GM12801 (cell line): ENCODE results near the gene PFDN5.

ENCODE experiments used
- TF ChIP-seq, protein P1 (sequence below): IDR thresholded peaks from one replicate; pipeline ENCODE4 v1.5.1; 2011; ENCODE audit warnings: control low read depth; ENCODE audit not compliant: insufficient read length; ENCODE audit errors: extremely low read depth

The PFDN5 gene

DNA sequence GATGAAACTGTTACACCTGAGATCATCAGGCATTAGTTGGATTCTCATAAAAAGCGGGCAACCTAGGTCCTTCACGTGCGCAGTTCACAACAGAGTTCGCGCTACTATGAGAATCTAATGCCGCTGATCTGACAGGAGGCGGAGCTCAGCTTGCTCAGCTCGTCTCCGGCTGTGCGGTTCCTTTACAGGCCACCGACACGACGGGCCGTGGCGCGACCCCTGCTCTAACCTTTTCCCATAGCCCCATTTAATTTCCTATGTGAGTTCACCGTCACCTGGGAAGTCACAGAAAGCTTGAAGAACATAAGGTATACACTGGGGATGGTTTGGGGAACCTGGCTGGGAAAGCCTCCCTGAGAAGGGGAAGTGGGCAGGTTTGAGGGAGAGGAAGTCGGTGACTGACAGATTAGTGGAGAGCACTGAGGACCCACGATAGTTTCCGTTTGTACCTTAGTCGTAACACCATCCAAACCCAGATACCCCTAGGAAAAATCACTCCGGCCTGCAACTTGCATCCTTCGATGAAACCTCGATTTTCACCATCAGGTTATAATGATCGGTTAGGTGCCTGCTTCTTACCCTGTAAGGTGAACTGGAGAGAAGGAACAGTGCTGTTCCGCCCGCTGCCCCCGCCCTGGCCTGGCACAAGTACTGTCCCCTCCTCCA, 28.9 kb downstream of the PFDN5 start:
- TF ChIP-seq, protein P1, sequence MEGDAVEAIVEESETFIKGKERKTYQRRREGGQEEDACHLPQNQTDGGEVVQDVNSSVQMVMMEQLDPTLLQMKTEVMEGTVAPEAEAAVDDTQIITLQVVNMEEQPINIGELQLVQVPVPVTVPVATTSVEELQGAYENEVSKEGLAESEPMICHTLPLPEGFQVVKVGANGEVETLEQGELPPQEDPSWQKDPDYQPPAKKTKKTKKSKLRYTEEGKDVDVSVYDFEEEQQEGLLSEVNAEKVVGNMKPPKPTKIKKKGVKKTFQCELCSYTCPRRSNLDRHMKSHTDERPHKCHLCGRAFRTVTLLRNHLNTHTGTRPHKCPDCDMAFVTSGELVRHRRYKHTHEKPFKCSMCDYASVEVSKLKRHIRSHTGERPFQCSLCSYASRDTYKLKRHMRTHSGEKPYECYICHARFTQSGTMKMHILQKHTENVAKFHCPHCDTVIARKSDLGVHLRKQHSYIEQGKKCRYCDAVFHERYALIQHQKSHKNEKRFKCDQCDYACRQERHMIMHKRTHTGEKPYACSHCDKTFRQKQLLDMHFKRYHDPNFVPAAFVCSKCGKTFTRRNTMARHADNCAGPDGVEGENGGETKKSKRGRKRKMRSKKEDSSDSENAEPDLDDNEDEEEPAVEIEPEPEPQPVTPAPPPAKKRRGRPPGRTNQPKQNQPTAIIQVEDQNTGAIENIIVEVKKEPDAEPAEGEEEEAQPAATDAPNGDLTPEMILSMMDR = no peak

DNA sequence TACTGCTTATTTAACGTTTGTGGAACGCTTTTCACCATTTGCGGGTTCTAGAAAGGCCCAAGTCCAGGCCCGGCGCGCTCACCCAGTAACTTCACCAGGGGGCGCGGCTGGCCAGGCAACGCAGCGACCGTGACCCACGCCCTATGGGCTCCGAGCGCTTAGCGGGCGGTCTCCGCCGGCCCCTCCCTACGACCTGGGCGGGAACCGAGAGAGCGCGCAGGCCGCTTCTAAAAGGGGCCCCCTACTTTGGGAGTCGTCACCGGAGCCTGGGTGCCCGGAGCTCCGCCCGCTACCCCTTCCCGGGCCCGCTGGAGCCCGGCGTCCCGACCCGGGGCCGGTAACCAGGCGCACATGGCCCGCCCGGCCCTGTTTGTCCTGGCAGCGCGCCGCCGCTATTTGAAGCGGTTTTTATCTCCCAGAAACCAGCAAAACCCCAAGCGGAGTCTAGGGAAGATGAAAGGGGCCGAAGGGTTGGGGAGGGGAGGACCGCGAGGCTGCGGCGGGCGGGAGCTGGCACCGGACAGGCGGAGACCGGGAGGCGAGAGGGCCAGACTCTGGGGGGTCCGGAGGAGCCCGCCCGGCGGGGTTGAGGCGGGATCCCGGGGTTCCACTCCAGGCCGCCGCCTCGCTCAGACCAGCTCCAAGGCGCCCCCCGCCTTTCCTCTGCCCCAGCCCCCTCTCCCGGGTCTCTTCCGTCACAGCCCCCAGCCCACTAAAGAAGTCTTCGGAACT, 29.6 kb downstream of the PFDN5 start:
- TF ChIP-seq, protein P1 = no peak

DNA sequence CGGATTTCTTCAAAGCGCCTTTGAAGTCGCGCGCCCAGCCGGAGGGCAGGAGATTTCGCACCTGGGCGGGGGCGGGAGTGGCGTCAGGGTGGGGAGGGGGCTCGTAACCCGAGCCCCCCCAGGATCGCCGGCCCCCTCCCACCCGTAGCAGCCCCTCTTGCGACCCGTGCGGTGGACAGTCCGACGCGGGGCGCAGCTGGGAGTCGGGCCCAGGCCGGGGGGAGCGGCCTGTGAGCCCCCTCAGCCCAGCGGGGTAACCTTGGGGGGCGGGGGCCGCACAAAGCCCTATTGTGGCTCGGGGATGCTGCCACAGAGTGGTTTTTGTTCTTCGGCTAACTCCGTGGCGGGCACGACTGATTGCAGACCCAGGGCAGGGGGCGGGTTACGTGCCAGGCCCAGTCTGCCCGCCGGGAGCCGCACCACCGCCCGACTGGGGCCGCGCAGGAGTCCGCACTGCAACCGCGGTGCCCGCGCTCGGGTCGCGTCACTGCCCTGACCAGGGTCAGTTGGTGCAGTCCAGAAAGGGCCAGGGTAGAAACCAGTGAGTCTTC, 30.2 kb downstream of the PFDN5 start:
- TF ChIP-seq, protein P1 = no peak

DNA sequence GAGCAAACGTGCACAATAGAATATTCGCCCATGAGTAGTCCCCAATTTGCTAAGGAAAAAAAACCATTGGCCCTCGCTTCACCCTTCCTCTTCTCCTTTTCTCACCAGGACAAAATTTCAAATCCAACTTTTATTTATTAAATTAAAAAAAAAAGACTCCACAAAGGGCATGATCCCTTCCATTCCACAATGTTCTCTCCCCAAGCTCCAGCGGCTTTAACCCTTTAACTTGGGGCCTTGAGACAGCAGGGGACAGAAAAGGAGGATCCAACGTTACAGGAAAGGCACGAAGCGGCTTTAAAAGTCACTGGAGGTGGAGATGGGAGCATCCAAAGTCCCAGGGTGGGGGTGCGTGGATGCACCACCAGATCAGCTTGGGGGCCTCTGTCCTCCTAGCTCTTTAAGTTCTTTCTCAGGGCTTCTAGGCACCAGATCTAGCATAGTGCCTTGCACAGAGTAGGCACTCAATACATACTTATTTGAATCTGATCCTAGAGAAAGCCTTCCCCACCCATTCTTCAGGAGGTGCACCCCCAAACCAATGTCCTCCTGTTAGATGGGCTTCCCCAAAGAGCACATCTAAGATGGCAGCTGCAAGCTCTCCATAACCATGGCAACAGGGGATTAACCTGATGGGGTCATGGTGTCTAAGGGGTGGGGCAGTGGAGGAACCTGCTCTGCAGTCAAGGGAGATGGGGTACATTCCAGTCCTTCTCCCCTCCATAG, 31.3 kb downstream of the PFDN5 start:
- TF ChIP-seq, protein P1 = no peak

DNA sequence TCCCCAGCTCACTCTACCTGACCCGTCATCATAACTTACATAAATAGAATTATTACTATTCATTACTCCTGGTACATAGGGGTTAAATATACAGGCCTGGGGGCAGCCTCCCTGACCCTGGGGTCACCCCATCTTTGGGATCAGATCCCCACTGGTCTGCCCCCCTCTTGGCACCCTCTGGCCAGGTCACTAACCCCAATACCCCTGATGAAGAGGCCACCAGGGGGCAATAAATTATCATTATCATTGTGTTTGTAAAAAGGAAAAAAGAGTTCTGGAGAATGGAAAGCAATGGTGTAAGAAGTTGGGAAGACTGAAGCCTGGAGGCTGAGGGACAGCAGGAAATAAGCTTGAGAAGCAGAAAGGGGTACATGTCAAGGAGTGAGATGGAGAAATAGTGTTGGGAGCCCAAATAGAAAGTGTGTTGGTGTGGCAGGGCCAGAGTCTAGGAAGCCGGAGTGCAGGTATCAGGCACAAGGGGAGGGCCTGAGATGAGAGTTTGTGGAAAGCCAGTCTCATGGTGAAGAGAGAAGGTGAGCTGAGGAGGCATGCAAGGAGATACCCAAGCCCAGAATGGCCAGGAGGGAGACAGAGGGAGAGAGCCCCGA, 32.2 kb downstream of the PFDN5 start:
- TF ChIP-seq, protein P1 = no peak

DNA sequence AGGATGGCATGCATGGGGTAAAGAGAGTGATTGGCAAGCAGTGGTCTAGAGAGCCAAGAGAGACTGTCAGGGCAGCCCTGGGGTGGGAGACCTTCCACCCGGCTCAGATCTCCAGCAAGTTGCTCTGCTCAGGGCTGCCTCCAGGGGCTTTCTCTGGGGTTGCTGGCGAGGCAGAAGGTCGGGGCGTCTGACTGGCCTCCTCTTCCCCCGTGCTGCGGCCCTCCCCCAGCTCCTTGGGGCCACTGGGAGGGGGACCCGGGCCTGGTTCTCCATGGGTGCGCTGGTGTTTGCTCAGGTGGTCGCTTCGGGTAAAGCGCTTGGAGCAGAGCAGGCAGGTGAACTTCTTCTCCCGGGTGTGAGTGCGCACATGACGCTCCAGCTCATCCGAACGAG, 32.7 kb downstream of the PFDN5 start:
- TF ChIP-seq, protein P1 = no peak

DNA sequence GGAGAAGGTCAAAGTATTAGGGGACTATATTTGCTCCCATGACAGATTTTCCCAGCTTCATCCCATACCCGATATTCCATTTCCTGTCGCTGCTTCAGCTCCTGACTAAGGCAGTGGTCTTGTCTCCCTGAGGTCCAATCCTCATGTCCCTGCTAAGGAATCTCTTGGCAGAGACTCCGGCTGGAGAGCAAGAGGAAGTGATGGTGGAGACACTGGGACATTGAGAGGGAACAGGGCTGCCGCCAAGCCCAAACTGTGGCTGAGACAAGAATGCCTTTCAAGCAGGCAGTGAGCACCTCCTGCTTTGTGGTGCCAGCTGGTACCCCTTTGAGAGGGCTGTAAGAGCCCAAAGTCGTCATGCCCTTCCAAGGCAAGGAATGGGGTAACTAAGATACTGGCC, 35.3 kb downstream of the PFDN5 start:
- TF ChIP-seq, protein P1 = no peak
